CD4-positive, alpha-beta T cell (primary cell): ENCODE data around the gene CBX2. TPM values are rescaled to one million over a fixed set of nuclear protein-coding genes. Genes with fewer than 3 reads are reported as not detected.

Experiments used
- ATAC-seq: fragments of 200-7000 bp; cut with Tn5 transposase; one replicate; pipeline ENCODE4 v1.10.0; 2022; ENCODE audit warnings: mild to moderate bottlenecking; ENCODE audit not compliant: poor library complexity
- CTCF ChIA-PET: fragments of 350-600 bp; sonication (Branson Sonifier 250); formaldehyde crosslinking; loops from one replicate; lab custom pipeline; 2021; ENCODE audit warnings: antibody characterized with exemption, inconsistent platforms; lab: Charles Lee
- POLR2A ChIA-PET: fragments of 350-600 bp; sonication (Branson Sonifier 250); formaldehyde crosslinking; loops from one replicate; lab custom pipeline; 2021; ENCODE audit warnings: antibody characterized with exemption, inconsistent platforms; lab: Charles Lee
- DNase-seq, 14 experiments: peaks; one replicate each; pipeline ENCODE4 v3.0.0-alpha.2; 2013 to 2020; ENCODE audit warnings: mixed read lengths in 2 of 14
- H3K27ac ChIP-seq, 2 donors: one replicate each; pipeline versions ENCODE4 v1.5.1 to v1.7.0; 2013; ENCODE audit warnings: low read length in 2 of 2, low read depth in 1 of 2, mild to moderate bottlenecking in 1 of 2
- H3K27me3 ChIP-seq, 2 experiments: 1 replicate in 1 of 2; 2 replicates in 1 of 2; pipeline versions ENCODE4 v1.6.1 to v1.7.0; 2013; ENCODE audit warnings: low read length in 2 of 2, control low read depth in 1 of 2, mild to moderate bottlenecking in 1 of 2, moderate library complexity in 1 of 2; ENCODE audit not compliant: insufficient read depth in 2 of 2, control insufficient read depth in 1 of 2
- H3K36me3 ChIP-seq: one replicate; pipeline ENCODE4 v1.6.1; 2013; ENCODE audit warnings: low read length, control low read depth; ENCODE audit not compliant: insufficient read depth
- H3K4me1 ChIP-seq: one replicate; pipeline ENCODE4 v1.6.1; 2013; ENCODE audit warnings: low read length, control low read depth; ENCODE audit not compliant: insufficient read depth
- H3K4me3 ChIP-seq: one replicate; pipeline ENCODE4 v1.5.1; 2013; ENCODE audit warnings: mild to moderate bottlenecking, low read length, moderate library complexity
- H3K9me3 ChIP-seq, 2 experiments: 1 replicate in 1 of 2; 2 replicates in 1 of 2; pipeline versions ENCODE4 v1.6.1 to v1.7.0; 2013; ENCODE audit warnings: low read length in 2 of 2, mild to moderate bottlenecking in 2 of 2, control low read depth in 1 of 2, moderate library complexity in 1 of 2; ENCODE audit not compliant: control insufficient read depth in 1 of 2, insufficient read depth in 1 of 2
- H3K27ac Mint-ChIP-seq: one replicate; pipeline ENCODE4 v1.8.0; 2020; ENCODE audit warnings: mixed read lengths
- H3K27me3 Mint-ChIP-seq: one replicate; pipeline ENCODE4 v1.8.0; 2021; ENCODE audit warnings: mixed read lengths
- H3K36me3 Mint-ChIP-seq: one replicate; pipeline ENCODE4 v1.8.0; 2021; ENCODE audit warnings: low read depth, mixed read lengths
- H3K4me1 Mint-ChIP-seq: one replicate; pipeline ENCODE4 v1.8.0; 2021; ENCODE audit warnings: low read depth, mixed read lengths
- H3K4me3 Mint-ChIP-seq: one replicate; pipeline ENCODE4 v1.8.0; 2020; ENCODE audit warnings: mild to moderate bottlenecking, mixed read lengths
- H3K9me3 Mint-ChIP-seq: one replicate; pipeline ENCODE4 v1.8.0; 2020; ENCODE audit warnings: mixed read lengths
- intact Hi-C, 2 experiments: fragments of 100-400 bp; cut with DNase I in 1 of 2; cut with micrococcal nuclease in 1 of 2; formaldehyde crosslinking; loops; one replicate each; pipeline versions ENCODE4 v1.15.1 to v1.9.0; 2023 to 2025; cut with DNase I, micrococcal nuclease
- total RNA-seq, 174 experiments: library from RNA in 2 of 174; stranded (reverse) in 2 of 174; gene quantifications; one replicate each; pipeline ENCODE4 v1.2.3 and lab custom pipeline; 2021 to 2026
- TF ChIP-seq, protein P1 (sequence below): fragments of 200-600 bp; IDR thresholded peaks from one replicate; pipeline ENCODE4 v1.8.0; 2022; ENCODE audit warnings: antibody characterized with exemption, mild to moderate bottlenecking

Gene CBX2
- total RNA-seq, 2 experiments from 2014 or later, result 0.31 TPM; not detected in 1

GRCh38 chr17:79781012-79781650 lies 3.2 kb downstream of the CBX2 start:
- H3K4me3 Mint-ChIP-seq, result peak overlapping the region; percentile 20
- TF ChIP-seq, protein P1, sequence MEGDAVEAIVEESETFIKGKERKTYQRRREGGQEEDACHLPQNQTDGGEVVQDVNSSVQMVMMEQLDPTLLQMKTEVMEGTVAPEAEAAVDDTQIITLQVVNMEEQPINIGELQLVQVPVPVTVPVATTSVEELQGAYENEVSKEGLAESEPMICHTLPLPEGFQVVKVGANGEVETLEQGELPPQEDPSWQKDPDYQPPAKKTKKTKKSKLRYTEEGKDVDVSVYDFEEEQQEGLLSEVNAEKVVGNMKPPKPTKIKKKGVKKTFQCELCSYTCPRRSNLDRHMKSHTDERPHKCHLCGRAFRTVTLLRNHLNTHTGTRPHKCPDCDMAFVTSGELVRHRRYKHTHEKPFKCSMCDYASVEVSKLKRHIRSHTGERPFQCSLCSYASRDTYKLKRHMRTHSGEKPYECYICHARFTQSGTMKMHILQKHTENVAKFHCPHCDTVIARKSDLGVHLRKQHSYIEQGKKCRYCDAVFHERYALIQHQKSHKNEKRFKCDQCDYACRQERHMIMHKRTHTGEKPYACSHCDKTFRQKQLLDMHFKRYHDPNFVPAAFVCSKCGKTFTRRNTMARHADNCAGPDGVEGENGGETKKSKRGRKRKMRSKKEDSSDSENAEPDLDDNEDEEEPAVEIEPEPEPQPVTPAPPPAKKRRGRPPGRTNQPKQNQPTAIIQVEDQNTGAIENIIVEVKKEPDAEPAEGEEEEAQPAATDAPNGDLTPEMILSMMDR, result no peak
- H3K27me3 Mint-ChIP-seq, result peaks cover 73% of the 10 kb centered on the region
- intact Hi-C loops, result loop anchor here in 1 of 2 experiments (2.0 kb wide), 1 partner anchor 16 kb away; the partner anchor contains the start of gene CBX8
- no peak overlapping the region for H3K4me3 ChIP-seq
- peaks cover 26% of the 10 kb centered on the region for H3K4me1 ChIP-seq
- H3K9me3 Mint-ChIP-seq, result no peaks in the 10 kb centered on the region
- H3K36me3 ChIP-seq, result no peaks in the 10 kb centered on the region
- H3K27ac Mint-ChIP-seq, result no peak overlapping the region
- no peaks in the 10 kb centered on the region for H3K36me3 Mint-ChIP-seq
- H3K27me3 ChIP-seq, result peaks cover 61 to 68% of the 10 kb centered on the region in 2 experiments
- ATAC-seq, result no peak
- H3K27ac ChIP-seq, result no peak overlapping the region
- CTCF ChIA-PET, result no interaction called here
- POLR2A ChIA-PET, result no interaction called here
- no peak for DNase-seq
- H3K9me3 ChIP-seq, result peaks cover 0 to 25% of the 10 kb centered on the region in 2 experiments
- H3K4me1 Mint-ChIP-seq, result peaks cover 27% of the 10 kb centered on the region

- TF ChIP-seq, protein P1, result no peak
- intact Hi-C loops, result loop anchor here in 1 of 2 experiments (2.0 kb wide), 1 partner anchor 15 kb away; the partner anchor contains the start of gene CBX8
- no peaks in the 10 kb centered on the region for H3K36me3 Mint-ChIP-seq
- peaks cover 0 to 25% of the 10 kb centered on the region in 2 experiments for H3K9me3 ChIP-seq
- no peak overlapping the region for H3K4me3 Mint-ChIP-seq
- POLR2A ChIA-PET, result no interaction called here
- no peak overlapping the region for H3K27ac Mint-ChIP-seq
- H3K4me1 Mint-ChIP-seq, result peaks cover 22% of the 10 kb centered on the region
- H3K4me3 ChIP-seq, result no peak overlapping the region
- H3K9me3 Mint-ChIP-seq, result no peaks in the 10 kb centered on the region
- ATAC-seq, result no peak
- no peaks in the 10 kb centered on the region for H3K36me3 ChIP-seq
- no peak for DNase-seq
- H3K27me3 ChIP-seq, result peaks cover 61 to 65% of the 10 kb centered on the region in 2 experiments
- CTCF ChIA-PET, result no interaction called here
- no peak overlapping the region for H3K27ac ChIP-seq
- H3K27me3 Mint-ChIP-seq, result peaks cover 73% of the 10 kb centered on the region
- H3K4me1 ChIP-seq, result peaks cover 25% of the 10 kb centered on the region
Measured at GRCh38 chr17:79781736-79782575, 4.0 kb downstream of the CBX2 start.

DNA sequence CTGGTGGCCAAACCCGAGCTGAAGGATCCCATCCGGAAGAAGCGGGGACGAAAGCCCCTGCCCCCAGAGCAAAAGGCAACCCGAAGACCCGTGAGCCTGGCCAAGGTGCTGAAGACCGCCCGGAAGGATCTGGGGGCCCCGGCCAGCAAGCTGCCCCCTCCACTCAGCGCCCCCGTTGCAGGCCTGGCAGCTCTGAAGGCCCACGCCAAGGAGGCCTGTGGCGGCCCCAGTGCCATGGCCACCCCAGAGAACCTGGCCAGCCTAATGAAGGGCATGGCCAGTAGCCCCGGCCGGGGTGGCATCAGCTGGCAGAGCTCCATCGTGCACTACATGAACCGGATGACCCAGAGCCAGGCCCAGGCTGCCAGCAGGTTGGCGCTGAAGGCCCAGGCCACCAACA lies 5.9 kb downstream of the CBX2 start:
- ATAC-seq (no peak), DNase-seq (no peak)
- Histone ChIP-seq H3K4me1 (peaks cover 10% of the 10 kb centered on the region), H3K4me3 (no peak overlapping the region), H3K9me3 (peaks cover 0 to 21% of the 10 kb centered on the region in 2 experiments), H3K36me3 (no peaks in the 10 kb centered on the region), H3K27ac (no peak overlapping the region), H3K27me3 (peaks cover 68 to 73% of the 10 kb centered on the region in 2 experiments)
- Mint-ChIP-seq H3K36me3 (no peaks in the 10 kb centered on the region), H3K4me3 (no peak overlapping the region), H3K27me3 (peaks cover 82% of the 10 kb centered on the region), H3K27ac (no peak overlapping the region), H3K9me3 (no peaks in the 10 kb centered on the region), H3K4me1 (peaks cover 12% of the 10 kb centered on the region)
- ChIA-PET POLR2A (no interaction called here), CTCF (no interaction called here)
- intact Hi-C loops, result no loop called here
- TF ChIP-seq, protein P1, result no peak
